ENCODE data around the gene PPM1H.

GRCh38 chr12:62732861-62733427 lies 202.0 kb downstream of the PPM1H start:
- no peak for TF ChIP-seq EZH2 (IDR thresholded peaks at IDR 0.05; ENCODE audit: borderline replicate concordance, low read depth, low read length, severe bottlenecking)
- TF ChIP-seq, protein P1, sequence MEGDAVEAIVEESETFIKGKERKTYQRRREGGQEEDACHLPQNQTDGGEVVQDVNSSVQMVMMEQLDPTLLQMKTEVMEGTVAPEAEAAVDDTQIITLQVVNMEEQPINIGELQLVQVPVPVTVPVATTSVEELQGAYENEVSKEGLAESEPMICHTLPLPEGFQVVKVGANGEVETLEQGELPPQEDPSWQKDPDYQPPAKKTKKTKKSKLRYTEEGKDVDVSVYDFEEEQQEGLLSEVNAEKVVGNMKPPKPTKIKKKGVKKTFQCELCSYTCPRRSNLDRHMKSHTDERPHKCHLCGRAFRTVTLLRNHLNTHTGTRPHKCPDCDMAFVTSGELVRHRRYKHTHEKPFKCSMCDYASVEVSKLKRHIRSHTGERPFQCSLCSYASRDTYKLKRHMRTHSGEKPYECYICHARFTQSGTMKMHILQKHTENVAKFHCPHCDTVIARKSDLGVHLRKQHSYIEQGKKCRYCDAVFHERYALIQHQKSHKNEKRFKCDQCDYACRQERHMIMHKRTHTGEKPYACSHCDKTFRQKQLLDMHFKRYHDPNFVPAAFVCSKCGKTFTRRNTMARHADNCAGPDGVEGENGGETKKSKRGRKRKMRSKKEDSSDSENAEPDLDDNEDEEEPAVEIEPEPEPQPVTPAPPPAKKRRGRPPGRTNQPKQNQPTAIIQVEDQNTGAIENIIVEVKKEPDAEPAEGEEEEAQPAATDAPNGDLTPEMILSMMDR (IDR thresholded peaks at IDR 0.05; ENCODE audit: borderline replicate concordance, extremely low read depth, low read length, poor library complexity, severe bottlenecking): no peak
